ENCODE data around the gene TMED6. TPM values are rescaled to one million over a fixed set of nuclear protein-coding genes. Genes with fewer than 3 reads are reported as not detected.

Gene TMED6
- total and polyA plus RNA-seq, 4 donors, result 0.24 to 0.95 (median 0.49) TPM

DNA sequence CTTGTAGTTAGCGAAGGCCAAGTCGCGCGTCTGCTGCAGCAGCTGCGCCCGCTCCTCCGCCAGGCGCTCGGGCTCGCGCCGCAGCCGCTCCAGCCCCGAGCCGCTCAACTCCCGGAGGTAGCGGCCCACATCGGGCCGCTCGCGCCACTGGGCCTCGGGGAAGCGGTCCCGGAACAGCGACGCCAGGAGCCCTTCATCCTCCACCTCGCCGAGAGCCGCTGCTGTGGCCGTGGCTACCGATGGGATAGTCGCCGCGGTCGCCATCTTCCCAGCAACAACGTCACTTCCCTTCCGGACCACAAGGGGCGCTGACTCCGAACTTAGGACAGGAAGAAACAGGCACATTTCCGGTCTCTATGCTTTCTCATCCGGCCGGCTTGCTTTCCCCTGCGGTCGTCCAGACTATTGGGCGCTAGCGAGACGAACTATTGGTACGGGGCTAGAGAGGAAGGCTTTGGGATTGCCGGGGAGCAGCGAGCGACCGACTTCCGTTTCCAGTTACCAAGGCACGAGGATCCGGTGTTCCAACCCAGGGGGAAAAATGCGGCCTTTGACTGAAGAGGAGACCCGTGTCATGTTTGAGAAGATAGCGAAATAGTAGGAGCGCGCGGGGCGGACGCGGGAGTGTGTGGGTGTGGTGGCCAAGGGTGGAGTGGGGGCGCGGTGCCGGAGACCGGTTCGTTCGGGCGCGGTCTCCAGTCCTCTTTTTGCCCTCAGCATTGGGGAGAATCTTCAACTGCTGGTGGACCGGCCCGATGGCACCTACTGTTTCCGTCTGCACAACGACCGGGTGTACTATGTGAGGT is 12.1 kb downstream of the TMED6 start, which contains the start of the genes COG8 and NIP7:
COG8 (minus strand) TSS at position 276 of the 806 bp plus-strand sequence; CDS start at position 264, 12 bp downstream.
NIP7 (plus strand) TSS at position 484 of the 806 bp plus-strand sequence; CDS start at position 542, 58 bp downstream.
- Histone ChIP-seq H3K27ac (ENCODE audit: low read depth in 1 of 2, low read length in 1 of 2) (peak within 1 kb of the TSS; percentile 87 to 93), H3K4me1 (ENCODE audit: control insufficient read depth in 5 of 5, insufficient read depth in 5 of 5, low read length in 5 of 5) (peaks cover 7 to 20% (median 16%) of the 10 kb centered on the region in 5 donors), H3K4me3 (peak within 1 kb of the TSS; percentile 98), H3K27me3 (ENCODE audit: control insufficient read depth in 3 of 3, insufficient read depth in 3 of 3, low read length in 2 of 3) (no peaks in the 10 kb centered on the region), H3K9ac (ENCODE audit: insufficient read depth in 1 of 2, low read length in 2 of 2) (peak within 1 kb of the TSS; percentile 54 to 55), H3K9me3 (ENCODE audit: control insufficient read depth in 4 of 4, insufficient read depth in 3 of 4, low read length in 3 of 4) (no peaks in the 10 kb centered on the region), H3K36me3 (ENCODE audit: control insufficient read depth in 4 of 4, insufficient read depth in 4 of 4, low read length in 4 of 4) (peaks cover 8 to 42% (median 26%) of the 10 kb centered on the region in 4 donors)
- 0% methylated on average over 63 to 77 of the region's 77 CpGs for WGBS, 2 donors
- DNase-seq (peak; percentile 97 to 99 (median 99)), ATAC-seq (ENCODE audit: insufficient read depth, low FRiP score) (peak; percentile 95)
- TF ChIP-seq, protein P1, sequence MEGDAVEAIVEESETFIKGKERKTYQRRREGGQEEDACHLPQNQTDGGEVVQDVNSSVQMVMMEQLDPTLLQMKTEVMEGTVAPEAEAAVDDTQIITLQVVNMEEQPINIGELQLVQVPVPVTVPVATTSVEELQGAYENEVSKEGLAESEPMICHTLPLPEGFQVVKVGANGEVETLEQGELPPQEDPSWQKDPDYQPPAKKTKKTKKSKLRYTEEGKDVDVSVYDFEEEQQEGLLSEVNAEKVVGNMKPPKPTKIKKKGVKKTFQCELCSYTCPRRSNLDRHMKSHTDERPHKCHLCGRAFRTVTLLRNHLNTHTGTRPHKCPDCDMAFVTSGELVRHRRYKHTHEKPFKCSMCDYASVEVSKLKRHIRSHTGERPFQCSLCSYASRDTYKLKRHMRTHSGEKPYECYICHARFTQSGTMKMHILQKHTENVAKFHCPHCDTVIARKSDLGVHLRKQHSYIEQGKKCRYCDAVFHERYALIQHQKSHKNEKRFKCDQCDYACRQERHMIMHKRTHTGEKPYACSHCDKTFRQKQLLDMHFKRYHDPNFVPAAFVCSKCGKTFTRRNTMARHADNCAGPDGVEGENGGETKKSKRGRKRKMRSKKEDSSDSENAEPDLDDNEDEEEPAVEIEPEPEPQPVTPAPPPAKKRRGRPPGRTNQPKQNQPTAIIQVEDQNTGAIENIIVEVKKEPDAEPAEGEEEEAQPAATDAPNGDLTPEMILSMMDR (IDR thresholded peaks at IDR 0.05; ENCODE audit: control extremely low read depth, extremely low read depth), result peak; percentile 81

DNA sequence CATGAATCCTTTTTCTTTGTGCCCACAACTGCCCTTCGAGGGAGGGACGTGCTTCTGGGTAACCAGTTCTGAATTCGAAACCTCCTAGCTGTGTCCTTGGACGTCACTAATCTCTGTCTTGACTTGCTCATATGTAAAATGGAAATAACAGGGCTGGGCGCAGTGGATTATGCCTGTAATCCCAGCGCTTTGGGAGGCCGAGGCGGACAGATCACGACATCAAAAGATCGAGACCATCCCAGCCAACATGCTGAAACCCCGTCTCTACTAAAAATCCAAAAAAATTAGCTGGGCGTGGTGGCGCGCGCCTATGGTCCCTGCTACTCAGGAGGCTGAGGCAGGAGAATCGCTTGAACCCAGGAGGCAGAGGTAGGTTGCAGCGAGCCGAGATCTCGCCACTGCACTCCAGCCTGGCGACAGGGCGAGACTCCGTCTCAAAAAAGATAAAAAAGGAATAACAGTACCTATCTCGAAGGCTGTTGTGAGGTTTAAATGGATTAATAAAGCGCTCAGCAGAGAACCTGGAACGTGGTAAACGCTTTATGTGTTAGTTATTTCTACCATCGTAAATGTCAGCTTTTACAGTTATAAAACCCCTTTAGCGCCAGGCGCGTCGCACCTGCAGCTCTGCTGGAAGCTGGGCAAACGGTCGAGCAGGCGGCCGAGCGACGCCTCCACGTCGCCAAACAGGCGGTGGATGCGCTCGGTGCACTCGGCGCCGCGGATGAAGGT is 12.9 kb downstream of the TMED6 start:
- TF ChIP-seq, protein P1 (IDR thresholded peaks at IDR 0.05; ENCODE audit: control extremely low read depth, extremely low read depth), result no peak
- H3K27ac ChIP-seq (ENCODE audit: low read depth in 1 of 2, low read length in 1 of 2), result peak overlapping the region; percentile 87 to 93
- H3K9ac ChIP-seq (ENCODE audit: insufficient read depth in 1 of 2, low read length in 2 of 2), result peak overlapping the region; percentile 54 to 55
- DNase-seq (no peak), ATAC-seq (ENCODE audit: insufficient read depth, low FRiP score) (no peak)
- H3K4me3 ChIP-seq, result peak overlapping the region; percentile 98
- 19 to 21% methylated on average over 43 to 46 of the region's 46 CpGs for WGBS, 2 donors
- peaks cover 11 to 48% (median 30%) of the 10 kb centered on the region in 4 donors for H3K36me3 ChIP-seq (ENCODE audit: control insufficient read depth in 4 of 4, insufficient read depth in 4 of 4, low read length in 4 of 4)
- H3K9me3 ChIP-seq (ENCODE audit: control insufficient read depth in 4 of 4, insufficient read depth in 3 of 4, low read length in 3 of 4), result peaks cover 0 to 1% (median 0%) of the 10 kb centered on the region in 4 donors
- H3K4me1 ChIP-seq (ENCODE audit: control insufficient read depth in 5 of 5, insufficient read depth in 5 of 5, low read length in 5 of 5), result peaks cover 7 to 20% (median 16%) of the 10 kb centered on the region in 5 donors
- H3K27me3 ChIP-seq (ENCODE audit: control insufficient read depth in 3 of 3, insufficient read depth in 3 of 3, low read length in 2 of 3), result no peaks in the 10 kb centered on the region

DNA sequence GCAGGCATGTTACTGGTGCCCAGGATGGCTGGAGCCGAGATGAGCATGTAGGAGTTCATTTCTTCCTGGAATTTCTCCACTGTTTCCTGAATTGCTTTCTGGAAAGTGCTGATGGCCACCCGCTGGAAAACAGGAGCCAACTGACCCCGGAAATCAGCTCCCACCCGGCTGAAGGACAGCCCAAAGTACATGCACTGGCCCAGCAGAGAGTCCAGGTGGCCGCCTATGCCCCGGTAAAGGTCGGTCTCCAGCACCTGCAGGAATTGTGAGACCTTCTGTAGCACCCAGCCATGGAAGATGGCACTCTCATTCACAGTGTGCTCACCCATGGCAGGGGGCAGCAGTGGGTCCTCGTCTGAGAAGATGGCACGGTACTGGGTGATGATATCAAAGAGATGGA is 16.9 kb downstream of the TMED6 start:
- no peak for ATAC-seq (ENCODE audit: insufficient read depth, low FRiP score)
- Histone ChIP-seq H3K4me3 (no peak overlapping the region), H3K4me1 (ENCODE audit: control insufficient read depth in 5 of 5, insufficient read depth in 5 of 5, low read length in 5 of 5) (peaks cover 4 to 15% (median 13%) of the 10 kb centered on the region in 5 donors), H3K27ac (ENCODE audit: low read depth in 1 of 2, low read length in 1 of 2) (no peak overlapping the region), H3K27me3 (ENCODE audit: control insufficient read depth in 3 of 3, insufficient read depth in 3 of 3, low read length in 2 of 3) (no peaks in the 10 kb centered on the region), H3K9me3 (ENCODE audit: control insufficient read depth in 4 of 4, insufficient read depth in 3 of 4, low read length in 3 of 4) (peaks cover 0 to 1% (median 0%) of the 10 kb centered on the region in 4 donors), H3K36me3 (ENCODE audit: control insufficient read depth in 4 of 4, insufficient read depth in 4 of 4, low read length in 4 of 4) (peaks cover 8 to 44% (median 27%) of the 10 kb centered on the region in 4 donors), H3K9ac (ENCODE audit: insufficient read depth in 1 of 2, low read length in 2 of 2) (no peak overlapping the region)
- WGBS, 2 donors, result 96 to 97% methylated on average over 9 of the region's 9 CpGs
- TF ChIP-seq, protein P1 (IDR thresholded peaks at IDR 0.05; ENCODE audit: control extremely low read depth, extremely low read depth), result no peak
- no peak for DNase-seq

All from lung (tissue), 12 donors.